Stimulated activated CD8-positive, alpha-beta memory T cell treated with anti-CD3 and anti-CD28 coated beads, Interleukin-4, amount 100 ng/mL, for 24 hours (primary cell): ENCODE results near the gene OPN1MW.
"Not testable (repeated sequence)": the region's sequence is repeated elsewhere in the genome, so short reads cannot be mapped to it uniquely, and the experiment has no call there.

ENCODE experiments used
- DNase-seq: peaks from one replicate; pipeline ENCODE4 v3.0.0-alpha.2; 2020; ENCODE audit warnings: low read depth

OPN1MW gene

GRCh38 chrX:154211057-154211456 lies 28.7 kb downstream of the OPN1MW start:
- DNase-seq: not testable (repeated sequence)

GRCh38 chrX:154211499-154211898 lies 29.1 kb downstream of the OPN1MW start:
- not testable (repeated sequence) for DNase-seq

GRCh38 chrX:154219456-154219855 lies 37.1 kb downstream of the OPN1MW start, which contains the start of gene OPN1MW2:
Gene OPN1MW2, plus strand, starts transcription at chrX:154219756. Its CDS starts 60 bp downstream, at chrX:154219816.
- DNase-seq: not testable (repeated sequence)

GRCh38 chrX:154225292-154225691 lies 42.9 kb downstream of the OPN1MW start:
- DNase-seq: not testable (repeated sequence)

GRCh38 chrX:154226706-154227105 lies 44.3 kb downstream of the OPN1MW start:
- DNase-seq: not testable (repeated sequence)

- not testable (repeated sequence) for DNase-seq
Measured at GRCh38 chrX:154231443-154231842, 49.0 kb downstream of the OPN1MW start.

GRCh38 chrX:154233620-154234019 lies 51.2 kb downstream of the OPN1MW start:
- not testable (repeated sequence) for DNase-seq

GRCh38 chrX:154238939-154239559 lies 56.7 kb downstream of the OPN1MW start:
- not testable (repeated sequence) for DNase-seq

- DNase-seq: not testable (repeated sequence)
Measured at GRCh38 chrX:154239982-154240503, 57.6 kb downstream of the OPN1MW start.
